B cell (primary cell): Measurements from ENCODE around the gene GFOD2.

Source experiments
- EZH2 ChIP-seq: IDR thresholded peaks from 2 replicates; pipeline ENCODE4 v1.6.1; 2012; ENCODE audit warnings: borderline replicate concordance, low read depth, mild to moderate bottlenecking, moderate library complexity, low read length; ENCODE audit not compliant: insufficient read depth, poor library complexity, severe bottlenecking
- TF ChIP-seq, protein P1 (sequence below): fragments of 200-600 bp; IDR thresholded peaks from one replicate; pipeline ENCODE4 v1.8.0; 2022; ENCODE audit warnings: antibody characterized with exemption, mild to moderate bottlenecking

- TF ChIP-seq, protein P1, sequence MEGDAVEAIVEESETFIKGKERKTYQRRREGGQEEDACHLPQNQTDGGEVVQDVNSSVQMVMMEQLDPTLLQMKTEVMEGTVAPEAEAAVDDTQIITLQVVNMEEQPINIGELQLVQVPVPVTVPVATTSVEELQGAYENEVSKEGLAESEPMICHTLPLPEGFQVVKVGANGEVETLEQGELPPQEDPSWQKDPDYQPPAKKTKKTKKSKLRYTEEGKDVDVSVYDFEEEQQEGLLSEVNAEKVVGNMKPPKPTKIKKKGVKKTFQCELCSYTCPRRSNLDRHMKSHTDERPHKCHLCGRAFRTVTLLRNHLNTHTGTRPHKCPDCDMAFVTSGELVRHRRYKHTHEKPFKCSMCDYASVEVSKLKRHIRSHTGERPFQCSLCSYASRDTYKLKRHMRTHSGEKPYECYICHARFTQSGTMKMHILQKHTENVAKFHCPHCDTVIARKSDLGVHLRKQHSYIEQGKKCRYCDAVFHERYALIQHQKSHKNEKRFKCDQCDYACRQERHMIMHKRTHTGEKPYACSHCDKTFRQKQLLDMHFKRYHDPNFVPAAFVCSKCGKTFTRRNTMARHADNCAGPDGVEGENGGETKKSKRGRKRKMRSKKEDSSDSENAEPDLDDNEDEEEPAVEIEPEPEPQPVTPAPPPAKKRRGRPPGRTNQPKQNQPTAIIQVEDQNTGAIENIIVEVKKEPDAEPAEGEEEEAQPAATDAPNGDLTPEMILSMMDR = no peak
- no peak for TF ChIP-seq EZH2
Measured at GRCh38 chr16:67645397-67646121, 73.6 kb downstream of the GFOD2 start.
